ENCODE data around the gene STIMATE. TPM values are rescaled to one million over a fixed set of nuclear protein-coding genes. Genes with fewer than 3 reads are reported as not detected.

Gene STIMATE
- total RNA-seq, 2 donors from 2014 or later, result 20.3 to 23.7 TPM

- no peak overlapping the region for H3K27ac Mint-ChIP-seq
- no peak for DNase-seq
- peaks cover 18% of the 10 kb centered on the region for H3K36me3 ChIP-seq (ENCODE audit: control insufficient read depth, insufficient read depth, low read length)
- no peak overlapping the region for H3K4me3 Mint-ChIP-seq
- no peaks in the 10 kb centered on the region for H3K27me3 ChIP-seq (ENCODE audit: control insufficient read depth, insufficient read depth, low read length, poor library complexity, severe bottlenecking)
- no peak overlapping the region for H3K9ac ChIP-seq (ENCODE audit: extremely low read depth, low read length, poor library complexity, severe bottlenecking)
- H3K27ac ChIP-seq (ENCODE audit: low read depth, low read length), result no peak overlapping the region
- H3K27me3 Mint-ChIP-seq (ENCODE audit: insufficient read depth), result no peaks in the 10 kb centered on the region
- H3K9me3 Mint-ChIP-seq, result no peaks in the 10 kb centered on the region
- H3K4me3 ChIP-seq (ENCODE audit: low read length), result no peak overlapping the region
- H3K36me3 Mint-ChIP-seq (ENCODE audit: low read depth), result peaks cover 19% of the 10 kb centered on the region
- no peaks in the 10 kb centered on the region for H3K9me3 ChIP-seq (ENCODE audit: control insufficient read depth, low read length)
- H3K4me1 Mint-ChIP-seq, result no peaks in the 10 kb centered on the region
- no peaks in the 10 kb centered on the region for H3K4me1 ChIP-seq (ENCODE audit: control insufficient read depth, insufficient read depth, low read length)
- 95% methylated on average over 12 to 15 of the region's 15 CpGs for WGBS, 2 experiments (ENCODE audit: insufficient coverage in 1 of 2, insufficient read length in 1 of 2)
- TF ChIP-seq, protein P1, sequence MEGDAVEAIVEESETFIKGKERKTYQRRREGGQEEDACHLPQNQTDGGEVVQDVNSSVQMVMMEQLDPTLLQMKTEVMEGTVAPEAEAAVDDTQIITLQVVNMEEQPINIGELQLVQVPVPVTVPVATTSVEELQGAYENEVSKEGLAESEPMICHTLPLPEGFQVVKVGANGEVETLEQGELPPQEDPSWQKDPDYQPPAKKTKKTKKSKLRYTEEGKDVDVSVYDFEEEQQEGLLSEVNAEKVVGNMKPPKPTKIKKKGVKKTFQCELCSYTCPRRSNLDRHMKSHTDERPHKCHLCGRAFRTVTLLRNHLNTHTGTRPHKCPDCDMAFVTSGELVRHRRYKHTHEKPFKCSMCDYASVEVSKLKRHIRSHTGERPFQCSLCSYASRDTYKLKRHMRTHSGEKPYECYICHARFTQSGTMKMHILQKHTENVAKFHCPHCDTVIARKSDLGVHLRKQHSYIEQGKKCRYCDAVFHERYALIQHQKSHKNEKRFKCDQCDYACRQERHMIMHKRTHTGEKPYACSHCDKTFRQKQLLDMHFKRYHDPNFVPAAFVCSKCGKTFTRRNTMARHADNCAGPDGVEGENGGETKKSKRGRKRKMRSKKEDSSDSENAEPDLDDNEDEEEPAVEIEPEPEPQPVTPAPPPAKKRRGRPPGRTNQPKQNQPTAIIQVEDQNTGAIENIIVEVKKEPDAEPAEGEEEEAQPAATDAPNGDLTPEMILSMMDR (conservative IDR thresholded peaks at IDR 0.05), result no peak
These were observed 47.7 kb downstream of the STIMATE start for GRCh38 chr3:52849656-52850055.

DNA sequence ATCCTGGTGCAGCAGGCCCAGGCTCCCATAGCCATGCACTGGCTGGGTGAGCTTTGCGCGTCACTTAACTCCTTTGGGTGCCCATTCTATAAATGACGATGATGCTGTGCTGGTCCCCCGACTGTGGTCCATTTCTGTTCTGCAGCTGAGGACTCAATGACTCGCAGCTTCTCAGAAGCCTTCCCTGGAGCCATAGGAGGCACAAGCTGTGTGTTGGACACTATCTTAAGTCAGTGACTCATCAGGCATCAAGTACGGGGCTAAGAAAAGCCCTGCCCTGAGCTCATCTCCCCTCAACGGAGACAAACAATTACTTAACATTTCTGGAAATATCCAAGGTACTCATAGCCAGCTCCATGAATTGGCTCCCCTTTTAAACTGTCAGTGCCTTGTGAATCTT is 48.7 kb downstream of the STIMATE start:
- Mint-ChIP-seq H3K27me3 (ENCODE audit: insufficient read depth) (no peaks in the 10 kb centered on the region), H3K4me1 (no peaks in the 10 kb centered on the region), H3K4me3 (no peak overlapping the region), H3K9me3 (no peaks in the 10 kb centered on the region), H3K27ac (no peak overlapping the region), H3K36me3 (ENCODE audit: low read depth) (peaks cover 19% of the 10 kb centered on the region)
- H3K27me3 ChIP-seq (ENCODE audit: control insufficient read depth, insufficient read depth, low read length, poor library complexity, severe bottlenecking), result no peaks in the 10 kb centered on the region
- peaks cover 18% of the 10 kb centered on the region for H3K36me3 ChIP-seq (ENCODE audit: control insufficient read depth, insufficient read depth, low read length)
- no peaks in the 10 kb centered on the region for H3K9me3 ChIP-seq (ENCODE audit: control insufficient read depth, low read length)
- H3K4me3 ChIP-seq (ENCODE audit: low read length), result no peak overlapping the region
- TF ChIP-seq, protein P1 (conservative IDR thresholded peaks at IDR 0.05), result no peak
- WGBS, 2 experiments (ENCODE audit: insufficient coverage in 1 of 2, insufficient read length in 1 of 2), result 80 to 92% methylated on average over 6 to 7 of the region's 7 CpGs
- no peak overlapping the region for H3K27ac ChIP-seq (ENCODE audit: low read depth, low read length)
- DNase-seq, result no peak
- no peaks in the 10 kb centered on the region for H3K4me1 ChIP-seq (ENCODE audit: control insufficient read depth, insufficient read depth, low read length)
- H3K9ac ChIP-seq (ENCODE audit: extremely low read depth, low read length, poor library complexity, severe bottlenecking), result no peak overlapping the region

GRCh38 chr3:52847726-52848125 is 49.6 kb downstream of the STIMATE start:
- Mint-ChIP-seq H3K27me3 (ENCODE audit: insufficient read depth) (no peaks in the 10 kb centered on the region), H3K36me3 (ENCODE audit: low read depth) (peaks cover 19% of the 10 kb centered on the region), H3K9me3 (no peaks in the 10 kb centered on the region), H3K4me1 (no peaks in the 10 kb centered on the region), H3K27ac (no peak overlapping the region), H3K4me3 (no peak overlapping the region)
- peaks cover 18% of the 10 kb centered on the region for H3K36me3 ChIP-seq (ENCODE audit: control insufficient read depth, insufficient read depth, low read length)
- WGBS, 2 experiments (ENCODE audit: insufficient coverage in 1 of 2, insufficient read length in 1 of 2), result 94 to 97% methylated on average over 7 of the region's 7 CpGs
- no peak for DNase-seq
- H3K27me3 ChIP-seq (ENCODE audit: control insufficient read depth, insufficient read depth, low read length, poor library complexity, severe bottlenecking), result no peaks in the 10 kb centered on the region
- no peaks in the 10 kb centered on the region for H3K4me1 ChIP-seq (ENCODE audit: control insufficient read depth, insufficient read depth, low read length)
- H3K4me3 ChIP-seq (ENCODE audit: low read length), result no peak overlapping the region
- no peak overlapping the region for H3K9ac ChIP-seq (ENCODE audit: extremely low read depth, low read length, poor library complexity, severe bottlenecking)
- TF ChIP-seq, protein P1 (conservative IDR thresholded peaks at IDR 0.05), result no peak
- H3K27ac ChIP-seq (ENCODE audit: low read depth, low read length), result no peak overlapping the region
- H3K9me3 ChIP-seq (ENCODE audit: control insufficient read depth, low read length), result no peaks in the 10 kb centered on the region
